Measurements from ENCODE around the gene STXBP4. TPM values are rescaled to one million over a fixed set of nuclear protein-coding genes. Genes with fewer than 3 reads are reported as not detected.

The STXBP4 gene
- total RNA-seq, 1 experiment from 2014 or later = 16.5 TPM

DNA sequence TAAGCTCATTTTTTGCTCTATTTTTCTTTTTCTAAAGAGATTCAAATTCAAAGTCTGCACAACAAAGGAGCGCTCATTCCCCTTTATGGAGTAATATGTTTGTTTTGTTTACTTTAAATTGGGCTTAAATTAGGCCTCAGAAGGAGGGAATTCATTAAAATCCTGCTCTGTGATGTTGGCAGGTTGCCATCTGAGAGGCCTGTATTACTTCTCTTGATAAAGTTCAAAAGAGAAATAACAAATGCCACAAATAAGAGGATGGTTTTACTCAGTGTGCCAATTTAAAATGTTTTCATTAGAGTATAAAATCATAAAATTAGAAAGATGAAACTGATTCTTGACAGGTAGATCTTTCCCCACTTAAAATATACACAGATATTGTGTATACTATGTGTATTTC lies 241.7 kb downstream of the STXBP4 start:
- Histone ChIP-seq H3K27me3 (ENCODE audit: insufficient read depth, low read length) (no peaks in the 10 kb centered on the region), H3K4me2 (ENCODE audit: insufficient read depth, insufficient read length, low read length) (no peak overlapping the region), H3K4ac (ENCODE audit: low read depth, low read length) (no peak overlapping the region), H2AK5ac (ENCODE audit: insufficient read length, low read length) (no peak overlapping the region), H3K27ac (ENCODE audit: insufficient read length, low read depth, low read length) (no peak overlapping the region), H3K9me3 (ENCODE audit: control insufficient read depth, low read depth, low read length) (no peaks in the 10 kb centered on the region), H3K56ac (ENCODE audit: insufficient read length, low read depth, low read length) (no peak overlapping the region), H2BK120ac (ENCODE audit: low read depth, low read length, poor library complexity, severe bottlenecking) (no peak overlapping the region), H3K79me1 (ENCODE audit: insufficient read depth, low read depth, low read length, poor library complexity, severe bottlenecking) (no peaks in the 10 kb centered on the region), H4K8ac (replicated peaks; ENCODE audit: insufficient read length, low read depth, low read length) (no peak overlapping the region), H3K18ac (ENCODE audit: insufficient read length, low read depth, low read length) (no peak overlapping the region), H3K4me1 (ENCODE audit: insufficient read depth, low read length) (no peaks in the 10 kb centered on the region; the same call in 1 of the 2 replicates), H2BK12ac (ENCODE audit: insufficient read length, low read depth, low read length) (no peak overlapping the region), H4K20me1 (ENCODE audit: control insufficient read depth, insufficient read depth, insufficient read length) (no peaks in the 10 kb centered on the region), H2BK5ac (ENCODE audit: insufficient read length, low read length) (no peak overlapping the region), H3K23me2 (ENCODE audit: insufficient read length, low read depth, low read length, poor library complexity, severe bottlenecking) (no peaks in the 10 kb centered on the region), H3K23ac (ENCODE audit: insufficient read length, low read depth, low read length) (no peak overlapping the region), H3T11ph (ENCODE audit: low read length) (no peak overlapping the region), H2BK20ac (ENCODE audit: low read depth, low read length, poor library complexity, severe bottlenecking) (no peak overlapping the region), H3K14ac (ENCODE audit: insufficient read depth, low read length) (no peak overlapping the region), H3K79me2 (ENCODE audit: insufficient read depth, low read length) (no peaks in the 10 kb centered on the region), H2AFZ (ENCODE audit: low read length) (no peak overlapping the region), H4K91ac (ENCODE audit: insufficient read length, low read depth, low read length) (no peak overlapping the region), H4K5ac (ENCODE audit: insufficient read length, low read depth, low read length) (no peak overlapping the region), H2BK15ac (ENCODE audit: low read depth, low read length) (no peak overlapping the region), H3K9ac (ENCODE audit: extremely low read depth, insufficient read length, low read length) (no peak overlapping the region)
- H3K27ac Mint-ChIP-seq = no peak overlapping the region
- H3K4me1 Mint-ChIP-seq = peaks cover 0 to 8% of the 10 kb centered on the region in 2 experiments; a peak in 2 of 4 replicates
- TF ChIP-seq, protein P1, sequence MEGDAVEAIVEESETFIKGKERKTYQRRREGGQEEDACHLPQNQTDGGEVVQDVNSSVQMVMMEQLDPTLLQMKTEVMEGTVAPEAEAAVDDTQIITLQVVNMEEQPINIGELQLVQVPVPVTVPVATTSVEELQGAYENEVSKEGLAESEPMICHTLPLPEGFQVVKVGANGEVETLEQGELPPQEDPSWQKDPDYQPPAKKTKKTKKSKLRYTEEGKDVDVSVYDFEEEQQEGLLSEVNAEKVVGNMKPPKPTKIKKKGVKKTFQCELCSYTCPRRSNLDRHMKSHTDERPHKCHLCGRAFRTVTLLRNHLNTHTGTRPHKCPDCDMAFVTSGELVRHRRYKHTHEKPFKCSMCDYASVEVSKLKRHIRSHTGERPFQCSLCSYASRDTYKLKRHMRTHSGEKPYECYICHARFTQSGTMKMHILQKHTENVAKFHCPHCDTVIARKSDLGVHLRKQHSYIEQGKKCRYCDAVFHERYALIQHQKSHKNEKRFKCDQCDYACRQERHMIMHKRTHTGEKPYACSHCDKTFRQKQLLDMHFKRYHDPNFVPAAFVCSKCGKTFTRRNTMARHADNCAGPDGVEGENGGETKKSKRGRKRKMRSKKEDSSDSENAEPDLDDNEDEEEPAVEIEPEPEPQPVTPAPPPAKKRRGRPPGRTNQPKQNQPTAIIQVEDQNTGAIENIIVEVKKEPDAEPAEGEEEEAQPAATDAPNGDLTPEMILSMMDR (conservative IDR thresholded peaks at IDR 0.05) = no peak
- no peaks in the 10 kb centered on the region for H3K36me3 Mint-ChIP-seq (ENCODE audit: insufficient read depth in 1 of 3, low read depth in 3 of 3)
- no peak for DNase-seq
- WGBS (ENCODE audit: extremely low coverage, insufficient read length, low lambda C conversion rate) = no CpG with 5 or more reads among the region's 1 CpG
- no peaks in the 10 kb centered on the region for H3K27me3 Mint-ChIP-seq (ENCODE audit: low read depth)
- H3K9me3 Mint-ChIP-seq = no peaks in the 10 kb centered on the region; a peak in 1 of 5 replicates
- no peak overlapping the region for H3K4me3 Mint-ChIP-seq

All from H9 (cell line).